ENCODE data around the gene SND1.

- TF ChIP-seq REST (IDR thresholded peaks at IDR 0.05; ENCODE audit: low read depth) = no peak
- TF ChIP-seq TEAD4 (IDR thresholded peaks at IDR 0.05) = no peak
- TF ChIP-seq TAF1 (IDR thresholded peaks at IDR 0.05; ENCODE audit: low read depth) = no peak
- no peak for TF ChIP-seq YY1 (IDR thresholded peaks at IDR 0.05; ENCODE audit: low read depth)
- no peak for TF ChIP-seq CREB1 (IDR thresholded peaks at IDR 0.05; ENCODE audit: low read depth)
- TF ChIP-seq TCF12 (IDR thresholded peaks at IDR 0.05; ENCODE audit: low read depth) = no peak
- TF ChIP-seq FOXM1 (IDR thresholded peaks at IDR 0.05; ENCODE audit: borderline replicate concordance, low read depth) = no peak
- TF ChIP-seq, protein P1, sequence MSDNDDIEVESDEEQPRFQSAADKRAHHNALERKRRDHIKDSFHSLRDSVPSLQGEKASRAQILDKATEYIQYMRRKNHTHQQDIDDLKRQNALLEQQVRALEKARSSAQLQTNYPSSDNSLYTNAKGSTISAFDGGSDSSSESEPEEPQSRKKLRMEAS (IDR thresholded peaks at IDR 0.05) = no peak
- no peak for TF ChIP-seq USF1 (IDR thresholded peaks at IDR 0.05)
- TF ChIP-seq EP300 (IDR thresholded peaks at IDR 0.05; ENCODE audit: borderline replicate concordance) = no peak
- TF ChIP-seq RAD21 (IDR thresholded peaks at IDR 0.05; ENCODE audit: low read depth) = no peak
Measured at GRCh38 chr7:128040205-128040604, 388.2 kb downstream of the SND1 start.

Data from Ishikawa (cell line).